Measurements from ENCODE around the gene NOA1.

The NOA1 gene

GRCh38 chr4:56977321-56978012 is at the start of gene NOA1:
Gene NOA1 (minus strand): TSS chr4:56977606. CDS start chr4:56977585, 21 bp downstream.
- peak; percentile 94 for DNase-seq (ENCODE audit: low read depth)

GRCh38 chr4:57023104-57023503 is 45.7 kb upstream of the NOA1 start:
- peak; percentile 73 for DNase-seq (ENCODE audit: low read depth)

GRCh38 chr4:57020467-57021101 is 43.2 kb upstream of the NOA1 start:
- DNase-seq (ENCODE audit: low read depth), result peak; percentile 66

GRCh38 chr4:57018980-57019379 is 41.6 kb upstream of the NOA1 start:
- no peak for DNase-seq (ENCODE audit: low read depth)

- no peak for DNase-seq (ENCODE audit: low read depth)
These were observed 36.2 kb upstream of the NOA1 start for GRCh38 chr4:57013543-57014120.

- no peak for DNase-seq (ENCODE audit: low read depth)
These were observed 22.3 kb upstream of the NOA1 start for GRCh38 chr4:56999751-57000150.

GRCh38 chr4:56995525-56995924 is 18.1 kb upstream of the NOA1 start:
- DNase-seq (ENCODE audit: low read depth), result peak; percentile 83

GRCh38 chr4:56990109-56990905 is 12.9 kb upstream of the NOA1 start:
- no peak for DNase-seq (ENCODE audit: low read depth)

GRCh38 chr4:56986952-56987351 is 9.5 kb upstream of the NOA1 start:
- no peak for DNase-seq (ENCODE audit: low read depth)

GRCh38 chr4:56986192-56986591 is 8.8 kb upstream of the NOA1 start:
- DNase-seq (ENCODE audit: low read depth), result no peak

GRCh38 chr4:56981795-56982201 is 4.4 kb upstream of the NOA1 start:
- no peak for DNase-seq (ENCODE audit: low read depth)

- DNase-seq (ENCODE audit: low read depth), result no peak
These were observed 2.1 kb upstream of the NOA1 start for GRCh38 chr4:56979421-56980072.

GRCh38 chr4:56978750-56979303 is 1.4 kb upstream of the NOA1 start, which contains the start of gene POLR2B:
Gene POLR2B (plus strand): TSS chr4:56978896. CDS start chr4:56978986, 90 bp downstream.
- DNase-seq (ENCODE audit: low read depth), result peak; percentile 72

- DNase-seq (ENCODE audit: low read depth), result no peak
These were observed 527 bp downstream of the NOA1 start for GRCh38 chr4:56976837-56977320.

- DNase-seq (ENCODE audit: low read depth), result no peak
These were observed 1.0 kb downstream of the NOA1 start for GRCh38 chr4:56976283-56976836.

GRCh38 chr4:56973336-56973735 is 4.1 kb downstream of the NOA1 start:
- no peak for DNase-seq (ENCODE audit: low read depth)

- DNase-seq (ENCODE audit: low read depth), result no peak
These were observed 4.6 kb downstream of the NOA1 start for GRCh38 chr4:56972809-56973208.

GRCh38 chr4:56972389-56972788 is 5.0 kb downstream of the NOA1 start:
- no peak for DNase-seq (ENCODE audit: low read depth)

GRCh38 chr4:56971383-56971782 is 6.0 kb downstream of the NOA1 start:
- no peak for DNase-seq (ENCODE audit: low read depth)

GRCh38 chr4:56961107-56961500 is 16.3 kb downstream of the NOA1 start:
- DNase-seq (ENCODE audit: low read depth), result no peak

- no peak for DNase-seq (ENCODE audit: low read depth)
These were observed 18.3 kb downstream of the NOA1 start for GRCh38 chr4:56959100-56959499.

Data from GM04503 (cell line).